ENCODE measurements around the gene RGPD6.
"Not testable (repeated sequence)": the region's sequence is repeated elsewhere in the genome, so short reads cannot be mapped to it uniquely, and the experiment has no call there.

RGPD6 gene

GRCh38 chr2:110480084-110480483, 96.9 kb downstream of the RGPD6 start:
- DNase-seq, result not testable (repeated sequence)

GRCh38 chr2:110477370-110477769, 99.7 kb downstream of the RGPD6 start:
- not testable (repeated sequence) for DNase-seq

GRCh38 chr2:110476952-110477351, 100.1 kb downstream of the RGPD6 start:
- DNase-seq, result not testable (repeated sequence)

- DNase-seq, result not testable (repeated sequence)
These were observed 101.2 kb downstream of the RGPD6 start for GRCh38 chr2:110475627-110476359.

GRCh38 chr2:110474898-110475297, 102.1 kb downstream of the RGPD6 start:
- not testable (repeated sequence) for DNase-seq

- DNase-seq, result not testable (repeated sequence)
These were observed 104.0 kb downstream of the RGPD6 start for GRCh38 chr2:110473059-110473358.

GRCh38 chr2:110472171-110473058, 104.6 kb downstream of the RGPD6 start, which contains the start of gene LIMS4:
Gene LIMS4, minus strand, starts transcription at chr2:110472816. Its CDS starts 38 bp downstream, at chr2:110472778.
- not testable (repeated sequence) for DNase-seq

GRCh38 chr2:110468921-110469320, 108.1 kb downstream of the RGPD6 start:
- not testable (repeated sequence) for DNase-seq

- not testable (repeated sequence) for DNase-seq
These were observed 111.7 kb downstream of the RGPD6 start for GRCh38 chr2:110465312-110465711.
